ENCODE measurements around the gene SAMSN1. TPM values are rescaled to one million over a fixed set of nuclear protein-coding genes. Genes with fewer than 3 reads are reported as not detected.

Gene SAMSN1
- total and polyA plus RNA-seq, 2 donors from 2014 or later, result 1.4 to 10.4 TPM

GRCh38 chr21:14479241-14479786, 66.8 kb downstream of the SAMSN1 start:
- H3K36me3 ChIP-seq (ENCODE audit: control insufficient read depth in 2 of 3, insufficient read depth in 3 of 3, low read length in 3 of 3), result no peaks in the 10 kb centered on the region
- peaks cover 0 to 4% (median 0%) of the 10 kb centered on the region in 3 donors for H3K4me1 ChIP-seq (ENCODE audit: control insufficient read depth in 2 of 3, insufficient read depth in 2 of 3, low read depth in 1 of 3, low read length in 3 of 3)
- TF ChIP-seq, protein P1, sequence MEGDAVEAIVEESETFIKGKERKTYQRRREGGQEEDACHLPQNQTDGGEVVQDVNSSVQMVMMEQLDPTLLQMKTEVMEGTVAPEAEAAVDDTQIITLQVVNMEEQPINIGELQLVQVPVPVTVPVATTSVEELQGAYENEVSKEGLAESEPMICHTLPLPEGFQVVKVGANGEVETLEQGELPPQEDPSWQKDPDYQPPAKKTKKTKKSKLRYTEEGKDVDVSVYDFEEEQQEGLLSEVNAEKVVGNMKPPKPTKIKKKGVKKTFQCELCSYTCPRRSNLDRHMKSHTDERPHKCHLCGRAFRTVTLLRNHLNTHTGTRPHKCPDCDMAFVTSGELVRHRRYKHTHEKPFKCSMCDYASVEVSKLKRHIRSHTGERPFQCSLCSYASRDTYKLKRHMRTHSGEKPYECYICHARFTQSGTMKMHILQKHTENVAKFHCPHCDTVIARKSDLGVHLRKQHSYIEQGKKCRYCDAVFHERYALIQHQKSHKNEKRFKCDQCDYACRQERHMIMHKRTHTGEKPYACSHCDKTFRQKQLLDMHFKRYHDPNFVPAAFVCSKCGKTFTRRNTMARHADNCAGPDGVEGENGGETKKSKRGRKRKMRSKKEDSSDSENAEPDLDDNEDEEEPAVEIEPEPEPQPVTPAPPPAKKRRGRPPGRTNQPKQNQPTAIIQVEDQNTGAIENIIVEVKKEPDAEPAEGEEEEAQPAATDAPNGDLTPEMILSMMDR (IDR thresholded peaks at IDR 0.05; ENCODE audit: borderline replicate concordance, extremely low read depth, insufficient read depth), result no peak
- H3K27me3 ChIP-seq (ENCODE audit: control insufficient read depth, insufficient read depth, low read length), result no peaks in the 10 kb centered on the region
- no peak overlapping the region for H3K27ac ChIP-seq (ENCODE audit: low read depth in 2 of 2, low read length in 2 of 2)
- no peak overlapping the region for H3K9ac ChIP-seq (ENCODE audit: low read length in 3 of 3)
- DNase-seq, result no peak
- H3K4me3 ChIP-seq (ENCODE audit: low read length in 3 of 3), result no peak overlapping the region
- no peaks in the 10 kb centered on the region for H3K9me3 ChIP-seq (ENCODE audit: control insufficient read depth in 2 of 3, insufficient read depth in 1 of 3, low read length in 3 of 3)
- FAIRE-seq, result no peak
- intact Hi-C loops (cut with DNase I), result no loop called here

- H3K4me3 ChIP-seq (ENCODE audit: low read length in 3 of 3), result no peak overlapping the region
- no peaks in the 10 kb centered on the region for H3K9me3 ChIP-seq (ENCODE audit: control insufficient read depth in 2 of 3, insufficient read depth in 1 of 3, low read length in 3 of 3)
- DNase-seq (no peak), FAIRE-seq (no peak)
- H3K27me3 ChIP-seq (ENCODE audit: control insufficient read depth, insufficient read depth, low read length), result no peaks in the 10 kb centered on the region
- H3K9ac ChIP-seq (ENCODE audit: low read length in 3 of 3), result no peak overlapping the region
- TF ChIP-seq, protein P1 (IDR thresholded peaks at IDR 0.05; ENCODE audit: borderline replicate concordance, extremely low read depth, insufficient read depth), result no peak
- intact Hi-C loops (cut with DNase I), result no loop called here
- H3K36me3 ChIP-seq (ENCODE audit: control insufficient read depth in 2 of 3, insufficient read depth in 3 of 3, low read length in 3 of 3), result no peaks in the 10 kb centered on the region
- H3K4me1 ChIP-seq (ENCODE audit: control insufficient read depth in 2 of 3, insufficient read depth in 2 of 3, low read depth in 1 of 3, low read length in 3 of 3), result peaks cover 0 to 4% (median 0%) of the 10 kb centered on the region in 3 donors
- H3K27ac ChIP-seq (ENCODE audit: low read depth in 2 of 2, low read length in 2 of 2), result no peak overlapping the region
Measured at GRCh38 chr21:14477841-14478240, 68.3 kb downstream of the SAMSN1 start.

- Histone ChIP-seq H3K4me1 (ENCODE audit: control insufficient read depth in 2 of 3, insufficient read depth in 2 of 3, low read depth in 1 of 3, low read length in 3 of 3) (peaks cover 0 to 4% (median 0%) of the 10 kb centered on the region in 3 donors), H3K9ac (ENCODE audit: low read length in 3 of 3) (no peak overlapping the region), H3K9me3 (ENCODE audit: control insufficient read depth in 2 of 3, insufficient read depth in 1 of 3, low read length in 3 of 3) (no peaks in the 10 kb centered on the region), H3K27ac (ENCODE audit: low read depth in 2 of 2, low read length in 2 of 2) (no peak overlapping the region), H3K36me3 (ENCODE audit: control insufficient read depth in 2 of 3, insufficient read depth in 3 of 3, low read length in 3 of 3) (no peaks in the 10 kb centered on the region), H3K27me3 (ENCODE audit: control insufficient read depth, insufficient read depth, low read length) (no peaks in the 10 kb centered on the region), H3K4me3 (ENCODE audit: low read length in 3 of 3) (no peak overlapping the region)
- DNase-seq, result no peak
- TF ChIP-seq, protein P1 (IDR thresholded peaks at IDR 0.05; ENCODE audit: borderline replicate concordance, extremely low read depth, insufficient read depth), result no peak
- intact Hi-C loops (cut with DNase I), result no loop called here
- FAIRE-seq, result no peak
Measured at GRCh38 chr21:14477133-14477532, 69.0 kb downstream of the SAMSN1 start.

- no peak for DNase-seq
- Histone ChIP-seq H3K36me3 (ENCODE audit: control insufficient read depth in 2 of 3, insufficient read depth in 3 of 3, low read length in 3 of 3) (no peaks in the 10 kb centered on the region), H3K4me3 (ENCODE audit: low read length in 3 of 3) (no peak overlapping the region), H3K4me1 (ENCODE audit: control insufficient read depth in 2 of 3, insufficient read depth in 2 of 3, low read depth in 1 of 3, low read length in 3 of 3) (peaks cover 0 to 4% (median 0%) of the 10 kb centered on the region in 3 donors), H3K27ac (ENCODE audit: low read depth in 2 of 2, low read length in 2 of 2) (no peak overlapping the region), H3K9ac (ENCODE audit: low read length in 3 of 3) (no peak overlapping the region), H3K27me3 (ENCODE audit: control insufficient read depth, insufficient read depth, low read length) (no peaks in the 10 kb centered on the region), H3K9me3 (ENCODE audit: control insufficient read depth in 2 of 3, insufficient read depth in 1 of 3, low read length in 3 of 3) (no peaks in the 10 kb centered on the region)
- FAIRE-seq, result no peak
- TF ChIP-seq, protein P1 (IDR thresholded peaks at IDR 0.05; ENCODE audit: borderline replicate concordance, extremely low read depth, insufficient read depth), result no peak
- intact Hi-C loops (cut with DNase I), result no loop called here
Measured at GRCh38 chr21:14474995-14475394, 71.1 kb downstream of the SAMSN1 start.

Data from kidney (tissue), 14 donors.